Astrocyte (in vitro differentiated cells and primary cell): Measurements from ENCODE around the gene ENOX1.

Experiments
- CTCF ChIP-seq: IDR thresholded peaks from 2 replicates; pipeline ENCODE4 v1.5.1; 2011; ENCODE audit warnings: low read depth, mild to moderate bottlenecking, inconsistent platforms, low read length, moderate library complexity; ENCODE audit not compliant: insufficient read depth
- EZH2 ChIP-seq: IDR thresholded peaks from 2 replicates; pipeline ENCODE4 v1.6.1; 2012; ENCODE audit warnings: mild to moderate bottlenecking, low read length, inconsistent platforms; ENCODE audit not compliant: insufficient read depth

DNA sequence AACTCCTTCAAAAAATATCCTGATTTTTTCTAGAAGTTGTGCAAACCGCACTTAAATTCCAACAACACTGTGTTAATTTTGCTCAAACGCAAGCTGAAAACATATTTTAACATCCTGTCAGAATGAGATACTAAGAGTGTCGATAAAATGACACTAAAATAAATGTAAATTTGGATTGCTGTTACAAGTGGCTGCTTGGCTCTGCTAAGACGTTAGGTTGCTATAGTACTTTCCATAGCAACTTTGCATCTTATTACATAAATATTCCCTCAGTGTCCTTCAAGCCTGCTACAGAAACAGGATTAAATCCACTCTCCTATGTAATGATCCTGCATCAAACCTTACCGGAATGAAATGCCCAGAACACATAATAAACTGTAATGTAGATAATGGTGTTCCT is 471.2 kb downstream of the ENOX1 start:
- no peak for TF ChIP-seq CTCF
- TF ChIP-seq EZH2: no peak
